GM12878 (cell line): ENCODE data around the gene CMTM1. TPM values are rescaled to one million over a fixed set of nuclear protein-coding genes. Genes with fewer than 3 reads are reported as not detected.

Experiments used
- ATAC-seq: fragments of 200-7000 bp; cut with Tn5 transposase; 3 replicates; pipeline ENCODE4 v1.9.1; 2020; ENCODE audit warnings: mild to moderate bottlenecking, moderate library complexity
- BruUV-seq: library from RNA; stranded (reverse); fragments of 400-500 nt; replicated peaks from 2 replicates; lab custom pipeline; 2021; lab: Mats Ljungman, UMichigan
- CTCF ChIA-PET: fragments of 300-600 bp; sonication (Branson Sonifier 250); formaldehyde crosslinking; extraction: SDS; loops from one replicate; lab custom pipeline; 2021; ENCODE audit warnings: inconsistent platforms; lab: Yijun Ruan, JAX
- POLR2A ChIA-PET: fragments of 350-600 bp; formaldehyde crosslinking; extraction: SDS; loops from one replicate; lab custom pipeline; 2021; ENCODE audit warnings: inconsistent platforms; lab: Charles Lee
- RAD21 ChIA-PET: fragments of 300-600 bp; sonication (Branson Sonifier 250); formaldehyde crosslinking; loops from one replicate; lab custom pipeline; 2023; ENCODE audit warnings: antibody characterized with exemption; ENCODE audit not compliant: unreplicated experiment; lab: Charles Lee
- SMC1A ChIA-PET: fragments of 300-600 bp; sonication (Branson Sonifier 250); formaldehyde crosslinking; loops from one replicate; lab custom pipeline; 2023; ENCODE audit not compliant: unreplicated experiment, uncharacterized antibody; lab: Charles Lee
- DNase-seq: peaks from one replicate; pipeline ENCODE4 v3.0.0-alpha.2; 2011; ENCODE audit warnings: low read depth, low spot score
- FAIRE-seq: peaks from 3 replicates; lab custom pipeline; 2011; peaks lifted over from hg19 to GRCh38; lab: Jason Lieb, UNC
- H2AFZ ChIP-seq: 2 replicates; pipeline ENCODE4 v1.6.0; 2011; ENCODE audit warnings: low read depth, low read length, control low read depth; ENCODE audit not compliant: control insufficient read depth
- H3K27ac ChIP-seq: 2 replicates; pipeline ENCODE4 v1.5.1; 2011; ENCODE audit warnings: control low read depth; ENCODE audit not compliant: control insufficient read depth, insufficient read depth
- H3K27me3 ChIP-seq, 2 experiments: replicated peaks in 1 of 2; 2 replicates each; pipeline versions ENCODE4 v1.6.0 to v1.6.1; 2011; ENCODE audit warnings: low read length in 1 of 2; ENCODE audit not compliant: control insufficient read depth in 2 of 2, insufficient read depth in 2 of 2
- H3K36me3 ChIP-seq, 2 experiments: 2 replicates each; pipeline ENCODE4 v1.5.1; 2011; ENCODE audit warnings: low read length in 1 of 2; ENCODE audit not compliant: control insufficient read depth in 2 of 2, insufficient read depth in 2 of 2
- H3K4me1 ChIP-seq: 2 replicates; pipeline ENCODE4 v1.6.1; 2011; ENCODE audit warnings: mild to moderate bottlenecking, low read length, moderate library complexity, mixed read lengths; ENCODE audit not compliant: control insufficient read depth, insufficient read depth
- H3K4me2 ChIP-seq: 2 replicates; pipeline ENCODE4 v1.6.0; 2011; ENCODE audit warnings: control low read depth; ENCODE audit not compliant: control insufficient read depth, insufficient read depth
- H3K4me3 ChIP-seq: fragments of 200-600 bp; sonication (generic); 2 replicates; pipeline ENCODE4 v1.5.1; 2016
- H3K79me2 ChIP-seq: 2 replicates; pipeline ENCODE4 v1.6.0; 2011; ENCODE audit warnings: low read length; ENCODE audit not compliant: control insufficient read depth, insufficient read depth
- H3K9ac ChIP-seq: 2 replicates; pipeline ENCODE4 v1.8.0; 2011; ENCODE audit warnings: low read length, control low read depth, mixed read lengths; ENCODE audit not compliant: control insufficient read depth, insufficient read depth
- H3K9me3 ChIP-seq: replicated peaks from 3 replicates; pipeline ENCODE4 v1.5.1; 2011; ENCODE audit warnings: mild to moderate bottlenecking, low read length; ENCODE audit not compliant: control insufficient read depth, insufficient read depth
- H4K20me1 ChIP-seq: 2 replicates; pipeline ENCODE4 v1.6.0; 2011; ENCODE audit not compliant: control insufficient read depth, insufficient read depth
- DPF2 ChIP-seq: fragments of 450-650 bp; IDR thresholded peaks from 2 replicates; pipeline ENCODE4 v1.6.1; 2017; ENCODE audit warnings: mild to moderate bottlenecking
- EED ChIP-seq: sonication (generic); IDR thresholded peaks from 2 replicates; pipeline ENCODE4 v1.6.1; 2016; ENCODE audit warnings: antibody characterized with exemption, low read depth
- IRF3 ChIP-seq: fragments of 450-650 bp; IDR thresholded peaks from 2 replicates; pipeline ENCODE4 v1.6.1; 2014; ENCODE audit warnings: mild to moderate bottlenecking
- LARP7 ChIP-seq: fragments of 450-650 bp; IDR thresholded peaks from 2 replicates; pipeline ENCODE4 v1.6.1; 2017; ENCODE audit warnings: mild to moderate bottlenecking
- MEF2B ChIP-seq: fragments of 450-650 bp; IDR thresholded peaks from 2 replicates; pipeline ENCODE4 v1.6.1; 2018; ENCODE audit warnings: mild to moderate bottlenecking, moderate library complexity; ENCODE audit not compliant: partially characterized antibody, poor library complexity, severe bottlenecking
- MXI1 ChIP-seq: fragments of 150-350 bp; IDR thresholded peaks from 2 replicates; pipeline ENCODE4 v1.6.1; 2011; ENCODE audit warnings: low read depth, mild to moderate bottlenecking, inconsistent platforms, low read length, improper control_type of control experiment
- NBN ChIP-seq: fragments of 450-650 bp; IDR thresholded peaks from 2 replicates; pipeline ENCODE4 v1.6.1; 2016
- NFXL1 ChIP-seq: fragments of 450-650 bp; IDR thresholded peaks from 2 replicates; pipeline ENCODE4 v1.6.1; 2017; ENCODE audit warnings: antibody characterized with exemption, mild to moderate bottlenecking, borderline replicate concordance
- NKRF ChIP-seq: fragments of 450-650 bp; conservative IDR thresholded peaks from 2 replicates; pipeline ENCODE4 v1.6.1; 2017; ENCODE audit warnings: mild to moderate bottlenecking, moderate library complexity
- NRF1 ChIP-seq: conservative IDR thresholded peaks from 2 replicates; pipeline ENCODE4 v1.6.1; 2011; ENCODE audit warnings: mild to moderate bottlenecking, low read depth, low read length, improper control_type of control experiment
- POLR2A ChIP-seq: IDR thresholded peaks from 2 replicates; pipeline ENCODE4 v1.6.1; 2011; ENCODE audit warnings: low read depth, mild to moderate bottlenecking, low read length
- RAD21 ChIP-seq: IDR thresholded peaks from 2 replicates; pipeline ENCODE4 v1.6.1; 2011; ENCODE audit warnings: mild to moderate bottlenecking, low read depth, low read length, moderate library complexity; ENCODE audit not compliant: insufficient read depth
- SRF ChIP-seq, 2 experiments: IDR thresholded peaks; 2 replicates each; pipeline ENCODE4 v1.6.1; 2011; ENCODE audit warnings: low read depth in 2 of 2, low read length in 2 of 2, mild to moderate bottlenecking in 1 of 2, moderate library complexity in 1 of 2
- TBL1XR1 ChIP-seq: IDR thresholded peaks from 2 replicates; pipeline ENCODE4 v1.6.1; 2012; ENCODE audit warnings: low read depth, low read length, improper control_type of control experiment
- TCF7 ChIP-seq: IDR thresholded peaks from 2 replicates; pipeline ENCODE4 v1.6.1; 2014; ENCODE audit warnings: antibody characterized with exemption, borderline replicate concordance
- WRNIP1 ChIP-seq: IDR thresholded peaks from 2 replicates; pipeline ENCODE4 v1.6.1; 2011; ENCODE audit warnings: low read depth, low read length, improper control_type of control experiment, borderline replicate concordance
- ZZZ3 ChIP-seq: IDR thresholded peaks from 2 replicates; pipeline ENCODE4 v1.6.1; 2011; ENCODE audit warnings: low read depth; ENCODE audit not compliant: control insufficient read depth, insufficient read length
- WGBS: methylation state at CpG from one replicate; pipeline ENCODE4 v1.1.6; 2016; ENCODE audit warnings: low lambda C conversion rate; ENCODE audit not compliant: insufficient replicate concordance, insufficient coverage; ENCODE audit errors: missing lambda C conversion rate; 5-methylcytosine and 5-hydroxymethylcytosine counted together
- in situ Hi-C: fragments of 300-500 bp; cut with MboI; formaldehyde crosslinking; loops from 9 replicates; pipeline ENCODE4 v1.14.3; 2018; ENCODE audit warnings: mixed read lengths
- intact Hi-C: fragments of 100-400 bp; cut with micrococcal nuclease; formaldehyde crosslinking; loops from one replicate; pipeline ENCODE4 v1.14.2; 2022; ENCODE audit not compliant: unreplicated experiment
- polyA plus RNA-seq, 11 experiments: library from polyadenylated mRNA; depleted of rRNA in 4 of 11; unstranded in 6 of 11; stranded (reverse) in 5 of 11; fragments of >200 nt; fragmentation: Nextera tagmentation in 4 of 11; fragmentation: Illumina TruSeq in 1 of 11; extraction: Ambion mirVana in 4 of 11; extraction: Trizol in 1 of 11; gene quantifications; 1 replicate in 1 of 11; 2 replicates in 10 of 11; pipeline versions ENCODE4 v1.2.1 to v1.2.3, GENCODE V29; 2011 to 2016; ENCODE audit warnings: inconsistent platforms in 2 of 11, missing spikeins in 2 of 11, low read depth in 1 of 11
- total RNA-seq, 4 experiments: library from RNA; depleted of rRNA in 3 of 4; stranded (reverse); fragments of >200 nt in 3 of 4; fragmentation: Illumina TruSeq in 1 of 4; extraction: Trizol in 1 of 4; gene quantifications; 2 replicates each; pipeline versions ENCODE4 v1.2.1 to v1.2.3, GENCODE V29; 2013 to 2021
- TF ChIP-seq, protein P1 (sequence below): fragments of 450-650 bp; IDR thresholded peaks from 2 replicates; pipeline ENCODE4 v1.6.1; 2017; ENCODE audit warnings: mild to moderate bottlenecking

Gene CMTM1
- total and polyA plus RNA-seq, 10 of the 15 experiments (the other 5 are each of a cell fraction or from before 2014, with no cell fraction given): 0.09 to 3.0 (median 1.4) TPM; not detected in 2

- Histone ChIP-seq H3K27ac (peak within 1 kb of the TSS; percentile 33), H3K9ac (peak within 1 kb of the TSS; percentile 63), H3K27me3 (no peaks in the 10 kb centered on the region), H3K4me2 (peak within 1 kb of the TSS; percentile 86), H3K4me3 (peak within 1 kb of the TSS; percentile 62), H3K79me2 (peaks cover 4% of the 10 kb centered on the region; the same call in 1 of the 2 replicates), H4K20me1 (no peaks in the 10 kb centered on the region; the same call in 1 of the 2 replicates), H2AFZ (peak within 1 kb of the TSS; percentile 95), H3K9me3 (no peaks in the 10 kb centered on the region; the same call in 1 of the 3 replicates), H3K36me3 (no peaks in the 10 kb centered on the region; a peak in 1 of 4 replicates), H3K4me1 (peaks cover 23% of the 10 kb centered on the region)
- TSS peak; percentile 69 for BruUV-seq
- ChIA-PET SMC1A (interaction anchor here (0.8 to 9.9 kb wide), 11 partner anchors 8 to 51 kb away, joined by 3 to 86 read pairs (median 7); no protein-coding TSS in a partner anchor), CTCF (interaction anchor here (1.4 to 4.9 kb wide), 8 partner anchors 10 to 69 kb away, joined by 4 to 35 read pairs (median 7); no protein-coding TSS in a partner anchor), RAD21 (interaction anchor here (0.8 to 2.9 kb wide), 14 partner anchors 8 to 144 kb away, joined by 3 to 10 read pairs (median 4); no protein-coding TSS in a partner anchor), POLR2A (interaction anchor here (1.1 to 4.9 kb wide), 6 partner anchors 10 to 46 kb away, joined by 3 to 24 read pairs (median 8); no protein-coding TSS in a partner anchor)
- in situ Hi-C loops: no loop called here
- DNase-seq (peak; percentile 66), FAIRE-seq (peak; percentile 75), ATAC-seq (peak; percentile 78)
- intact Hi-C loops: loop anchor here (1.0 to 5.0 kb wide), 2 partner anchors 28 to 55 kb away; no protein-coding TSS in a partner anchor
- 2% methylated on average over 63 of the region's 63 CpGs for WGBS
- TF ChIP-seq IRF3 (no peak), LARP7 (peak; percentile 61; the same call in 1 of the 2 replicates), RAD21 (no peak), MXI1 (peak; percentile 40; the same call in 1 of the 2 replicates), NFXL1 (no peak), WRNIP1 (no peak), EED (peak; percentile 54; the same call in 1 of the 2 replicates), ZZZ3 (no peak), NBN (peak; percentile 90), DPF2 (0 out of 2 replicates have a peak, but pooled peaks have one; percentile 52), TBL1XR1 (peak; percentile 18; the same call in 1 of the 2 replicates), NKRF (peak; percentile 68), NRF1 (peak; percentile 99), POLR2A (peak; percentile 95), SRF (IDR thresholded peaks at IDR 0.05; ENCODE audit: low read depth in 2 of 2, low read length in 2 of 2) (no peak), MEF2B (no peak), TCF7 (no peak)
- TF ChIP-seq, protein P1, sequence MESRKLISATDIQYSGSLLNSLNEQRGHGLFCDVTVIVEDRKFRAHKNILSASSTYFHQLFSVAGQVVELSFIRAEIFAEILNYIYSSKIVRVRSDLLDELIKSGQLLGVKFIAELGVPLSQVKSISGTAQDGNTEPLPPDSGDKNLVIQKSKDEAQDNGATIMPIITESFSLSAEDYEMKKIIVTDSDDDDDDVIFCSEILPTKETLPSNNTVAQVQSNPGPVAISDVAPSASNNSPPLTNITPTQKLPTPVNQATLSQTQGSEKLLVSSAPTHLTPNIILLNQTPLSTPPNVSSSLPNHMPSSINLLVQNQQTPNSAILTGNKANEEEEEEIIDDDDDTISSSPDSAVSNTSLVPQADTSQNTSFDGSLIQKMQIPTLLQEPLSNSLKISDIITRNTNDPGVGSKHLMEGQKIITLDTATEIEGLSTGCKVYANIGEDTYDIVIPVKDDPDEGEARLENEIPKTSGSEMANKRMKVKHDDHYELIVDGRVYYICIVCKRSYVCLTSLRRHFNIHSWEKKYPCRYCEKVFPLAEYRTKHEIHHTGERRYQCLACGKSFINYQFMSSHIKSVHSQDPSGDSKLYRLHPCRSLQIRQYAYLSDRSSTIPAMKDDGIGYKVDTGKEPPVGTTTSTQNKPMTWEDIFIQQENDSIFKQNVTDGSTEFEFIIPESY: no peak
Measured at GRCh38 chr16:66552286-66553177, 13.7 kb upstream of the CMTM1 start, which contains the start of gene CKLF. TSS of gene CKLF (plus strand) at chr16:66552576. CDS start at chr16:66552716, 140 bp downstream.
